GM21717 (cell line): ENCODE data around the gene FARP1.
"Not testable (repeated sequence)": the region's sequence is repeated elsewhere in the genome, so short reads cannot be mapped to it uniquely, and the experiment has no call there.

Experiments
- ATAC-seq: cut with Tn5 transposase; IDR thresholded peaks from one replicate; pipeline ENCODE4 v1.9.1; 2021; ENCODE audit warnings: mild to moderate bottlenecking, moderate library complexity; ENCODE audit not compliant: unreplicated experiment

Gene FARP1

DNA sequence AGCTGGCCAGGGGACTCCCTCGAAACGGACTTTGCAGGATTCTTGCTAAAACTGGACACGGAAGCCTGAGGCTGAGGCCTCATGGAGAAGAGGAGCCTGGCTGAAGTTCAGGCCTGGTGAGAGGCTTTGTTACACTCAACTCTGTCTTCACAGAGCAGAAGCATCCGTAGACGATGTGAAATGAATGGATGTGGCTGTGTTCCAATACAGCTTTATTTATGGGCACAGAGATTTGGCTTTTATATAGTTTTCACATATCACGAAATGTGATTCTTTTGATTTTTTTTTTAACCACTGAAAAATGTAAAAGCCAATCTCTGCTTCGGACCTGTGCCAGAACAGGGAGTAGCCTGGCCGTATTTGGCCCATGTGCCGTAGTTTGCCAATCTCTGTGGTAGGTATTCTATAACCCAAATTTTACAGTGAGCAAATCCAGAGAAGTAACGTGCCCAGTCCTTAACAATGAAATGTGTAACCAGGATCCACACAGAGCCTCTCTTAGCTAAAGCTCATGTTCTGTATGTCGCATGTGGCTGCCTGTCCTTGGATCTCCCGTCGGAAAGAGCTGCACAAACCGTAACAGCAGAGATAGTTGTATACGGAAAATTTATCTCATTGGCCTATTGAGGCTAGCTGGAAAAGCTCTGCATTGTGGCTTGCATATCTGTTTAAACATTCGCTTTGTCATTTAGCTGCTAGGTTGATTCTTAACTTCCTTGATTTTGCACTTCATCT, 205.7 kb downstream of the FARP1 start:
- ATAC-seq: no peak

DNA sequence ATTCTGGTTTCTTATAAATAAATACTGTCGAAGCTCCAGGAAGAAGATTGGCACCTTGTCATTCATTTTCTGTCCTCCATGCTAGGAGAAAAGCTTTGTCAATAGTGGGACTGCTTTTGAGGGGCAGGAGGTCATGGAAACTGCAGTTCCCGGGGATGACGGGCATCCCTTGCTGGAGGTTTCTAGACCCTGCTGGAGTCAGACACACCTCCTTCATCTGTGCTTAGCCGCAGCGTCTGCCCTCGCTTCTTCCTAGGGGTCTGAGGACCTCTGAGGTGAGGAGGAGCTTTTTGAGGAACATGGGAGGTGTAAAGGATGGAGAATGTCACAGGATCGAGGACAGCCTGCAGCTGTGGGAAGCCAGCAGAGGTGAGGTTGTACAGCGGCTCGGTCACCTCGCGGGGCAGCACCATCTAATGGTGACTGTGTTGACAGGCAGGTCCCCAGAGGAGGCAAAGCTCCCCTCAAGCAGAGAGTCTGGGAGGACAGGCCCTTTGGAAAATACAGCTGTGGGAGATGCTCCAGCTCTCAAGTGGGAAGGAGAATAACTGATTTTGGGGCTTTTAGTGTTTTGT, 206.9 kb downstream of the FARP1 start:
- no peak for ATAC-seq

DNA sequence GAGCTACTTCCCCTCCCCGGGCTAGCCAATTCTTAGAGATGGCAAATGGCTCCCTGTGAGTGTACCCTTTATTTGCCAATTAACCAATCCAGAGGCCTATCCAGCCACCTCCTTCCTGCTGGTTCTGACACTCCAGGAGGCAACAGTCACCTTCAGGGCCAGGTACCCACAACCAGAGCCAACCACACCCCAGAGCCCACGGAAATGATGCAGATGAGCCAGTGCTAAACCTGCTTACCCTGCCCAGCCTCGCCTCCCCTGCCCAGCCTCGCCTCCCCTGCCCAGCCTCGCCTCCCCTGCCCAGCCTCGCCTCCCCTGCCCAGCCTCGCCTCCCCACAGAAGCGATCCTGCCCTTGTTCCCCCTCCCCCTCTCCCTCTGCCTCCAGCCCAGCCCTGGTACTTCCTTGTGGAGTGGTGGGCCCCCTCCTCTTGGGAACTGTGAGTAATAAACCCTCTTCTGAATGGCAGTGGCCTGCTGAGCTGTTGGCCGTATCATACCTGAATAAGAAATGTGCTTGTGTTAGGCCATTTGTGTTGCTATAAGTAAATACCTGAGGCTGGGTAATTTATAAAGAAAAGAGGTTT, 207.9 kb downstream of the FARP1 start:
- no peak for ATAC-seq

DNA sequence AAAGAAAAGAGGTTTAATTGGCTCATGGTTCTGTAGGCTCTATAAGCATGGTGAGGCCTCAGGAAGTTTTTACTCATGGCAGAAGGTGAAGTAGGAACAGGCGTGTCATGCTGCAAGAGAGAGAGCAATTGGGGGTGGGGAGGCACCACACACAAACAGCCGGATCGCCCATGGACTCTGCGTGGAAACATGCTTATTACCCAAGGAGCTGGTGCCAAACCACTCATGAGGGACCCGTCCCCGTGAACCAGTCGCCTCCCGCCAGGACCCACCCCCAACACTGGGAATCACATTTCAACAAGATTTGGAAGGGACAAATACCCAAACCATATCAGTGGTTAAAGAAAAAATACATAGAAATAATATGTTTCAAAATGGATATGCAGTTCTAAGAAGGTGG, 208.7 kb downstream of the FARP1 start:
- no peak for ATAC-seq

DNA sequence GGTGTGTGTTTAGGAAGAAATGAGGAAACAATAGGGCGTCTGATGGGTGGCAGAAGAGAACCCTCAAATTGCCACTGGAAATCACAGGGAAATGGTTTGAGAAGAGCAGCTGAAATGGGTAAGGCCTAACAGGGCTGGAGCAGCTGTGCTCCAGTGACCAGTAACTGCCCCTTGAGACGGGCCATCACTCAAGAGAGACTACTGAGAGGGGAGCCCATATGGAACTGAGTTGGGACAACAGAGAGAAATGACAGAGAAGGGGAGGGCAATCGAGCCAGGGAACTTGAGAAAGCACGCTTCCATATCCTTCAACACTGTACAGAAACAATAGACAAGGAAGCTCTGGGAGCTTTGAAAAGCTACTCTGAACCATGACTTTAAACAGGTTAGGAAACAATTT, 209.3 kb downstream of the FARP1 start:
- ATAC-seq: no peak

DNA sequence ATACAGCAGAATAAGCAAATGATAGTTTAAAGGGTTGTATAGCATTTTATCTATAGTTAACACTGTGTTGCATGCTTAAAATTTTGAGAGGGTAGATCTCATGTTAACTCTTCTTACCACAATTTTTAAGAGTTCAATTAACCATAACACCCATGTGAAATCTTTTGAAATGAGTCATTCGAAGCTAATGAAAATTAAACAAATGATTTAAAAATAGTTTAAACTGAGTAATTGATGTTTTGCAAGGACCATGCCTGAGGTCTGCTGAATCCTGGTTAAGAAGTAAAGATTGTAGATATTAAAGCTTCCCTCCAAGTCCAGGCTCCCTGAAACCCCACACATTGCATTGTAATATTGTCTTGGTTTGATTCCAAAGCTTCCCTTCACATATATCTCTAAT, 210.9 kb downstream of the FARP1 start:
- no peak for ATAC-seq

DNA sequence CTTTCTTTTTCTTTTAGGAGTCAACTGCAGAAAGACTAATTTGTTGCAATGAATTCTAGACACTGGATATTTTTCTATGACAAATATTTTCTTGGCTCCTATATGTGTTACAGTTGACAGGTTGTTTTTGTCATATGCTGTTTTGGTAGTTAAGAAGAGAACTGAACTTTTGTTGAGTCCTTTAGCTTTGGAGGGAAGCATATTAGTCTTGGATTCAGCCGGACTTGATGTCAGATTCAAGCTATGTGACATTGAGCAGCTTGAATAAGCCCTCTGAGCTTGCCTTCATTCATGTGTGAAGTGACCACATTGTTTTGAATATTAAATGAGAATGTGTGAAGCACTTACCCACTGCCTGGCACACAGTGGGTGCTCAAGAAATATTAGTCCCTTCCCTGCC, 216.0 kb downstream of the FARP1 start:
- no peak for ATAC-seq

DNA sequence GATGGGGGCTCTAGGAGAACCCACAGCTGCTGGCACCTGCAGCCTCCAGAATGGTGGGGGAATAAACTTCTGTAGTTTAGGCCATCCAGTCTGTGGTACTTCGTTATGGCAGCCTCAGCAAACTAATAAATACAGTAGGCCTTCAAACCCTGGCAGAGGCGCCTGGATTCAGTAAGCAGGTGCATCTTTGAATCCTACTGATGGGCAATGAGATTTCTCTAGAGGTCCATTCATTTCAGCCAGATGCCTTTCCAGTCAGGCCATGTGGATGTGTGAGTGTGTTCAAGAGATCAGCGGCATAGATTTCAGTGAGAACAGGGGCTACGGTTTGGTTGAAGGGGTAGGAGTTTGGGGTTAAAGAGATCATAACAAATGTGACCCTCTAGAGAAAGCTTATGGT, 217.7 kb downstream of the FARP1 start:
- ATAC-seq: no peak

DNA sequence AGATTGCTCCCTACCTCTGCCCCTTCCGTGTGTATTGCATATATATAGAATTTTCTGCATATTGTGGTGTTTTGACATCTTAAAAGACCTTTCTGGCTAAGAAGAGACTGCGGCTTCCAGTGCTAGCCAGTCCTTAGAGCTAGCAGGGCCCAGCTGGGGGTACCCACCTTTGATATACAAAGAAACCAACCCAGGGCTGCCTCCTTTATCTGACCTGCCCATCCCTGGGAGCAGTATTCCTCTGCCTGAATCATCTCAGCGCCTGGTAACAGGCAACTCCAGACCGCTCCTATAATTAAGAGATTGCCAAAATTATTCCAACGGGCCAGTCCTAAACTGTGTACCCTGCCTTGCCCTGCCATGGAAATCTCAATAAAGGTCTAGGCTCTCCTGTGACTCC, 220.4 kb downstream of the FARP1 start:
- no peak for ATAC-seq

DNA sequence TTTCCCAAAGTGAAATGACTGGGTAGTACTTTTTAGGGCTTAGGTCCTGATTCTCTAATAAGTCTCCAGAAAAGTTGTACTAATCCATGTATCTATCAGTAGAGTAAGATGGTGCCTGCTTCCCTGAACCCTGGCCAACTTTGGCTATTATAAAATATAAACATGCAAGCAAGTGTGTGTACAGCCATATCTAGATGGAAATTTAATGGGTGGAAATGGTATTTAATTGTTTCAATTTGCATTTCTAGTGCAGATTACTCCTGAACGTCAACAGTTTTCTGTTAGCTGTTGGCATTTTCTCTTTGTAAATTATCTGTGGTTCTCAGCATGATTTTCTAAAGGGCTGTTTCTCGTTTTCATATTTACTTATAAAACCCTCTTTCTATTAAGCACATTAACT, 221.3 kb downstream of the FARP1 start:
- ATAC-seq: no peak

DNA sequence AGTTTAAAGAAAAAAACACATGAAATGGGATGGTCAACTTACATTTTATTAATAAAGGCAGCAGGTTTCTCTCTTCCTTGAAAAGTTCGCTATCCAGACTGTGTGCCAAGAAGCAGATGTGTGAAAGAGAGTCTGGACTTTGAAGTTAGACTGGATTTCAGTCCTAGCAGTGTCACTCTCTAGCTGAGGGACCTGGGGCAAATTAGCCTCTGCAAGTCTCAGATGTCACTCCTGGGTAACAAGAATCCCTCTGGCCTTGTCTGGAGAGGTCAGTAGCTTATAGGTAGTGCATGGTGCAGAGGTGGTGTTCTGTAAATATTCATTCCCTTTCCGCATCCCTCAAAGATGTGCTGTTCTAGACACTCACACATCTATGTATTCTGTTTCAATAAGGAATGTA, 221.8 kb downstream of the FARP1 start:
- ATAC-seq: no peak

DNA sequence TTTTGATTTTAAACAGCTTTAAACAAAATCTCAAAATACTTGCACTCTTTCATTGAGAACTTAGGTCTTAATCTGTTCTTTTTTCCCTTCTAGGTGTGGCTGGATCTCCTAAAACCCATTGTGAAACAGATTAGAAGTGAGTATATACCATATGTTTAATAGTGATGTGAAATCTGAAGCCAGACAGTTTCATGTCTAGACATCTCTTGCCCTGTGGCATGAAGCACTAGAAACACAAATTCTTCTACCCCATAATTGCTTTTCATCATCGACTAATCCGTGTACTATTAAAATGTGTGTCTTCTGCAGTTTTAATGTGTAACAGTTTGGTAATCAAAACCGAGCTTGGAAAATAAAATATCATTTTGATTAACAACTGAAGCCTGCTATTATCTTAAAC, 222.4 kb downstream of the FARP1 start:
- no peak for ATAC-seq

DNA sequence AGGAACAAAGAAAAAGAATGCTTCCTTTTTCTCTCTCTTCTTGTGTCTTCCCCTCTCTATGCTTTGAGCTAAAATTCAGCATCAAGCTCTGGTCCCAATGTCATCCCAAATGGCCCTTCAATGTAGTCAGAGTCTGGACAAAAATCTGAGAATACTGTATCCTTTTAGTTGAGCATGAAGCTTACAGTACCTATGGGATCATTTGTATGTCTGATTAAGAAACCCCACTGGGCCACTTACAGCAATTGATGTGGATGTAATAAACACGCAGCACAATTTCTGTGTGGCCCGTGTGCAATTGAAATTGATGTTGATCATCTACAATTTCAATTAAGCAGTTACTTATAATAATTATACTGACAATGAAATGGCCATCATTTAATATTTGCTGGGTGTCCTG, 223.1 kb downstream of the FARP1 start:
- no peak for ATAC-seq

DNA sequence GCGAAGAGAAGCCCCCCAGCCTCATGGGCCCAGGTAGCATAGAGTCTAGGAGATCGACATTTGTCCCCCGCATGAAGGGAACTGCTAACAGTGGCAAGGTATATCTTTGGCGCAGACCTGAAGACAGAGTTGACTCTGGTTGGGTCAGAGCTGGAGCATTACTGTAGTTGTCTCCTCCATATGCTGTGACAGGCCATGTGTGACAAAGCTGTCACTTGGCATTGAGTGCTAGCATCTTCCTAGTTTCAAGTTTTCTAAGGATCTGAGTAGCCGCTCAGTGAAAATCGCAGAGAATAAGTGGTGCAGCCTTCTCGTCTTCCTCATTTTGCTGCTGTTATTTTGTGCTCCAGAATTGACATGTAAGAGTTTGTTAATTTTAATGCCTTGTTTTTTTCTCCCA, 223.5 kb downstream of the FARP1 start:
- no peak for ATAC-seq

DNA sequence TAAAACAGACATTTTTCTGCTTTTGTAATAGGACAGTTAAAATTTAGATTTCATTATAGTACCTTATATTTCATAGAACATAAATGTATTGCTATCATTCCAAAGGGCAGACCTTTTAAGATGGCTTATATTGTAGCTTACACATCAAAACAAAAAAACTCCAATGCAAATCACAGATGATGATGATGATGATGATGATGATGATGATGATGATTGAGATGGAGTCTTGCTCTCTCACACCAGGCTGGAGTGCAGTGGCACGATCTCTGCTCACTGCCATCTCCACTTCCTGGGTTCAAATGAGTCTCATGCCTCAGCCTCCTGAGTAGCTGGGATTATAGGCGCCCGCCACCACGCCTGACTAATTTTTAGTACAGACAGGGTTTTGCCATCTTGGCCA, 224.1 kb downstream of the FARP1 start:
- no peak for ATAC-seq

DNA sequence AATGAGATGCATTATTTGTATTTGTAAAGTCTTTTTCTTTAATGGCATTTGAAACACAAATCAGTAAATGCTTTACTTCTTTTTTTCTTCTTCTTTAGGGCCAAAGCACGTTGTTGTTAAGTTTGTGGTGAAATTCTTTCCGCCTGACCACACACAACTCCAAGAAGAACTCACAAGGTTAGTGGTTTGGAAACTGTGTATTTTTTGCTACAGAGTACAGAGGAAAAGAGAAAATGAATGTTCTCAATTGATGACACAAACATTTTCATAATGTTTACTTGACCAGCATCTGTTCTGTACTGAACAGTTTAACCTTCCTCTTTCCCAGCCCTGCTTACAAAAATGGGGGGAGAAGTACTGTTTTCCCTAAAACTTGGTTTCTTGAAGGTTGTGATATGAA, 225.1 kb downstream of the FARP1 start:
- ATAC-seq: no peak

DNA sequence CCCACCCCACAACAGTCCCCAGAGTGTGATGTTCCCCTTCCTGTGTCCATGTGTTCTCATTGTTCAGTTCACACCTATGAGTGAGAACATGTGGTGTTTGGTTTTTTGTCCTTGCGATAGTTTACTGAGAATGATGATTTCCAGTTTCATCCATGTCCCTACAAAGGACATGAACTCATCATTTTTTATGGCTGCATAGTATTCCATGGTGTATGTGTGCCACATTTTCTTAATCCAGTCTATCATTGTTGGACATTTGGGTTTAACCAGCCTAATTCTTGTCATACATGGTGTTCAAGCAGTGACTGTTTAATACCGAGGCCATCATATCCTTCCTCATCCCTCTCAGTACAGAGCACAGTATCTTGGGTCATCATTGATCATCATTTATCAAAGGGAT, 226.6 kb downstream of the FARP1 start:
- ATAC-seq: not testable (repeated sequence)

DNA sequence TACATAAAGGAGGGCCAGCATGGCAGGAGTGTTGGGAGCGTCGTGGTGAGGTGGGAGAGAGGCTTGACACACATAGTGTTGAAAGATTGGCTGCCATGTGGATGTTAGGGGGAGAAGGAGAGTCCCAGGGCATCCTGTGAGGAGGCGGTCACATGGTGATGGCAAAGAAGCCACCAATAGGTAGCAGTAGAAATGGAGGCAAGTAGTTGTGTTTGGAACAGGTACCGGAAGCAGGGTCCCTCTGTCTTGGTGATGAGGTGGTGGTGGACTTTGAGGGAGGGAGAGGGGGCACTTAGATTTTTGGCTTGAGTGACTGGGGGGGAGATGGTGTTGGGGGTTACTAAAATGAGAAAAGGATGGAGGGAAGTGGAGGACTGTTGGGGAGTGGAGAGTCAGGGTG, 227.4 kb downstream of the FARP1 start:
- ATAC-seq: no peak

DNA sequence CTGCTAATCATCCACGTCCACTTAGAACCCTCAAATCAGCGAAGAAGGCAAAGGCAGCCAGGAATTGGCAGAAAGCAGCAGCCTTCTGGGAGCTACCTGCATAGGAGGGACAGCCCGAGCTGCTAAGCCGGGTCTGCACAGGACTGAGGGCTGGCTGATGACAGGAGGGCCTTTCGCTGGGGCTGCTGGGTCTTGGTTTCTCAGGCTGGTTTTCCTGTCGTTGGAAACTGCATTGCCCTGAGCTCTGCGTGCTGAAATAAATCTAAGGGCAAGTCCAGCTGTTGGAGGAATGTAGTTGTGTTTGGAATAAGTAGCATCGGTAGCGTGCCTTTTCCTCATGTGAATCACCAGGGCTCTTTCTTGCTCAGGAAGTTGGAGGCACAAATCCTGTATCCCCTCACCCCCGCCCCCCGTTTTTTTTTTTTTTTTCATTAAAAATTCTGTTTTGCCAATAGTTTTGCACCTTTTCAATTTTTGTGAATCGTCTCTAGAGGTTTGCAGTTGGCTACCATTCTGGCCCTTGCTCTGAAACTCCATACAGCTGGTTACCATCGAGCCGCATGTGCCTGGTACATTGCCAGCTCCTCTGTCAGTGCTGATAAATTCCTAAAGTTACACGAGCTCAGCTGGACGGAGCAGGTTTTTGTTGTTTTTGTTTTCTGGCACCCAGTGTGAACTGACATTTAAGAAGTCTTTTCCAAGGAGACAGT, 228.1 kb downstream of the FARP1 start:
- ATAC-seq: no peak

DNA sequence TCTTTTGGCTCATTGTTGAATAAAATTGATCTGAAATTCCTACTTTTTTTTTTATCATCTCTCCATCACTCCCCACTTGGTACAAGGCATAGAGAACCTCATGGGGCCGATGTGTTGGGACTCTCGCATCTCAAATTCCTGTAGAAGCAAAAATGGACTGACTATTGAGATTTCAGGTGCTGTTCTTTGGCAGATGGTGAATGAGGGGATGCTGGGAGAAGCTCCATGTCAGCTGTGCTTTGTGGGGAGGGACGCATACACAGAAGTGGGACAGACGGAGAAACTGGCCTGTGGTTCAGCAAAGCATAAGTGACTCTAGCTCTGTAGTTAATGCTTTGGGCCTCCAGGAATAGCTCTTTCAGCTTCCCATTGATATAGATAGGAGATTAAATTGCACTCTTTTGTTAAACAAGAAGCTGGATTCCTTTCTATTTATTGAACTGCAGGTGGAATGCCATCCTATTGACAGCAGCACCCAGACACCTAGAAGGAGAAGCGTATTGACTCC, 228.7 kb downstream of the FARP1 start:
- ATAC-seq: no peak

DNA sequence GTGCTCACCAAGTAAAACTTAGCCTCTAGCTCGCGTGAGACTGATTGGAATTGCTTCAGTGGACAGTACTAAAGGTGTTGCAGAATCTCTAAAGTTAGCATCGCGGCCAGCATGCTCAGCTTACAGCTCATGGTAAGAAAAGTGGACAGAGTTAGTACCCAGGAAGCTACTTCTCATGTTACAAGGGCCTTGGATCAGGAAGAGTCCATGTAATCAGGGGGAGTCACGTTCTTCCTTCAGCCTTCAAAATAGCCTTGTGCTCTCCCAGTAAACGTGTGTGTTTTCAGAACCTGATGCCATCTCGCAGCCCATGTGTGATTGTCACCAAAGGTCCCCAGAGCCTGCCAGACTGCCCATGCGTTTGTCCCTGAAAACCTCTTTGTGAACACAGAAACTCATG, 230.0 kb downstream of the FARP1 start:
- ATAC-seq: no peak

DNA sequence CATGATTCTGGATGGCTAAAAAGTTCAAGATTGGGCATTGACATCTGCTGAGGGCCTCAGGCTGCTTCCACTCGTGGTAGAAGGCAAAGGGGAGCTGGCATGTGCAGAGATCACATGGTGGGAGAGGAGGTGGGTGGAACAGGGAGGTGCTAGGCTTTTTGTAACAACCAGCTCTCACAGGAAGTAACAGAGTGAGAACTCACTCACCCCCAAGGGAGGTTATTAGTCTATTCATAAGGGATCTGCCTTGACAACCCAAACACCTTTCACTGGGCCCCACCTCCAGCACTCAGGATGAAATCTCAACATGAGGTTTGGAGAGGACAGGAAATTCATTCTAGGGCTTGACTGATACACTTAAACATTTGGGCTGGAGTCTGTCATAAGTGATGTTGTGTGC, 231.9 kb downstream of the FARP1 start:
- no peak for ATAC-seq
